ENCODE results near the gene NTSR1.

DNA sequence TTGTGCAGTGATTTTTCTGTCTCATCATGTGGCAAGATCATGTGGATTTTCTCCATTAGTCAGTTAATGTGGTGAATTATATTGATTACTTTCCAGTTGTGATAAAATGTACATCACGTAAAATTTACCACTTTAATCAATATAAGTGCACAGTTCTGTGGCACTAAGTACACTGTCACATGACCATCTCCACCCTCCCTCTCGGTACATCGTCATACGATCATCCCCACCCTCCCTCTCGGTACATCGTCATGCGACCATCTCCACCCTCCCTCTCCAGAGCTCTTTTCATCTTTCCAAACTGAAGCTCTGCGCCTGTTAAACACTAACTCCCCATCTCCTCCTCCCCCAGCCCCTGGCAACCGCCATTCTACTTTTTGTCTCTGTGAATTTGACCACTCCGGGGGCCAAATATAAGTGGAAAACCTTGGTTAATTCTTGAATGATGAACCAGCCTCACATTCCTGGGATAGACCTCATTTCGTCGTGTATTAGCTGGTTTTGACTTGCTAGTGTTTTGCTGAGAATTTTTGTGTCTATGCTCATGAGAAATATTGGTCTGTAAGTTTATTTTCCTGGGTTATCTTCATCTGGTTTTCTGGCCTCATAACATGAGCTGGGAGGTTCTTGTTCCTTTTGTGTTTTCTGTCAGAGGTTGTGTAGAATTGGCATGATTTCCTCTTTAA lies 10.8 kb downstream of the NTSR1 start:
- TF ChIP-seq, protein P1, sequence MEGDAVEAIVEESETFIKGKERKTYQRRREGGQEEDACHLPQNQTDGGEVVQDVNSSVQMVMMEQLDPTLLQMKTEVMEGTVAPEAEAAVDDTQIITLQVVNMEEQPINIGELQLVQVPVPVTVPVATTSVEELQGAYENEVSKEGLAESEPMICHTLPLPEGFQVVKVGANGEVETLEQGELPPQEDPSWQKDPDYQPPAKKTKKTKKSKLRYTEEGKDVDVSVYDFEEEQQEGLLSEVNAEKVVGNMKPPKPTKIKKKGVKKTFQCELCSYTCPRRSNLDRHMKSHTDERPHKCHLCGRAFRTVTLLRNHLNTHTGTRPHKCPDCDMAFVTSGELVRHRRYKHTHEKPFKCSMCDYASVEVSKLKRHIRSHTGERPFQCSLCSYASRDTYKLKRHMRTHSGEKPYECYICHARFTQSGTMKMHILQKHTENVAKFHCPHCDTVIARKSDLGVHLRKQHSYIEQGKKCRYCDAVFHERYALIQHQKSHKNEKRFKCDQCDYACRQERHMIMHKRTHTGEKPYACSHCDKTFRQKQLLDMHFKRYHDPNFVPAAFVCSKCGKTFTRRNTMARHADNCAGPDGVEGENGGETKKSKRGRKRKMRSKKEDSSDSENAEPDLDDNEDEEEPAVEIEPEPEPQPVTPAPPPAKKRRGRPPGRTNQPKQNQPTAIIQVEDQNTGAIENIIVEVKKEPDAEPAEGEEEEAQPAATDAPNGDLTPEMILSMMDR (IDR thresholded peaks at IDR 0.05): no peak
- no peak for TF ChIP-seq POLR2A (IDR thresholded peaks at IDR 0.05)

Data from Peyer's patch (tissue), 4 donors.